H1 (cell line): ENCODE results near the gene ZCCHC17. TPM values are rescaled to one million over a fixed set of nuclear protein-coding genes. Genes with fewer than 3 reads are reported as not detected.

Experiments used
- CTCF ChIA-PET: fragments of 300-600 bp; sonication (Branson Sonifier 250); formaldehyde crosslinking; loops from one replicate; lab custom pipeline; 2021; ENCODE audit not compliant: partially characterized antibody; lab: Charles Lee
- POLR2A ChIA-PET: fragments of 300-600 bp; sonication (Branson Sonifier 250); formaldehyde crosslinking; loops from one replicate; lab custom pipeline; 2021; ENCODE audit warnings: inconsistent platforms; ENCODE audit not compliant: partially characterized antibody; lab: Charles Lee
- DNase-seq, 2 experiments: peaks; one replicate each; pipeline versions ENCODE4 v3.0.0 to v3.0.0-alpha.2; 2010 to 2022; ENCODE audit warnings: low spot score in 2 of 2, low read depth in 1 of 2, mixed read lengths in 1 of 2
- FAIRE-seq: peaks from 2 replicates; lab custom pipeline; 2011; peaks lifted over from hg19 to GRCh38; lab: Jason Lieb, UNC
- H2AFZ ChIP-seq: 2 replicates; pipeline ENCODE4 v1.8.1; 2012; ENCODE audit warnings: low read length, inconsistent platforms
- H2AK5ac ChIP-seq: 2 replicates; pipeline ENCODE4 v1.6.1; 2013; ENCODE audit warnings: low read depth, low read length
- H2BK120ac ChIP-seq: replicated peaks from 2 replicates; pipeline ENCODE3; 2013; ENCODE audit warnings: low read depth, low read length, inconsistent platforms
- H2BK12ac ChIP-seq: 2 replicates; pipeline ENCODE4 v1.6.1; 2013; ENCODE audit warnings: low read depth, low read length
- H2BK15ac ChIP-seq: 2 replicates; pipeline ENCODE4 v1.6.1; 2013; ENCODE audit warnings: low read length
- H2BK20ac ChIP-seq: 2 replicates; pipeline ENCODE4 v1.6.1; 2013; ENCODE audit warnings: low read length
- H2BK5ac ChIP-seq: 2 replicates; pipeline ENCODE4 v1.6.1; 2013; ENCODE audit warnings: low read depth, low read length
- H3K14ac ChIP-seq: 2 replicates; pipeline ENCODE4 v1.6.1; 2013; ENCODE audit warnings: inconsistent platforms; ENCODE audit not compliant: insufficient read length
- H3K18ac ChIP-seq: 2 replicates; pipeline ENCODE4 v1.6.1; 2013; ENCODE audit warnings: low read length; ENCODE audit errors: extremely low read depth
- H3K23ac ChIP-seq: 2 replicates; pipeline ENCODE4 v1.6.1; 2013; ENCODE audit warnings: inconsistent platforms; ENCODE audit not compliant: insufficient read length
- H3K23me2 ChIP-seq: 2 replicates; pipeline ENCODE4 v1.6.1; 2013; ENCODE audit warnings: low read depth, low read length
- H3K27ac ChIP-seq: 2 replicates; pipeline ENCODE4 v1.6.1; 2011; ENCODE audit warnings: low read depth, low read length, inconsistent platforms
- H3K27me3 ChIP-seq, 4 experiments: replicated peaks in 1 of 4; 1 replicate in 1 of 4; 2 replicates in 3 of 4; pipeline versions ENCODE4 v1.6.1 to v1.8.1; 2011 to 2013; ENCODE audit warnings: low read length in 3 of 4, mild to moderate bottlenecking in 3 of 4, inconsistent platforms in 2 of 4, mixed read lengths in 2 of 4, moderate library complexity in 1 of 4; ENCODE audit not compliant: control insufficient read depth in 3 of 4, insufficient read depth in 3 of 4; ENCODE audit errors: extremely low read depth in 1 of 4
- H3K36me3 ChIP-seq, 4 experiments: 2 replicates each; pipeline versions ENCODE4 v1.6.1 to v1.8.1; 2011 to 2013; ENCODE audit warnings: mild to moderate bottlenecking in 4 of 4, low read length in 3 of 4, moderate library complexity in 2 of 4, control low read depth in 1 of 4, inconsistent platforms in 1 of 4; ENCODE audit not compliant: insufficient read depth in 4 of 4, control insufficient read depth in 2 of 4
- H3K4ac ChIP-seq: replicated peaks from 2 replicates; pipeline ENCODE3; 2013; ENCODE audit warnings: low read length, low read depth, mixed read lengths, inconsistent platforms; ENCODE audit not compliant: insufficient read length
- H3K4me1 ChIP-seq, 4 experiments: replicated peaks in 1 of 4; 1 replicate in 1 of 4; 2 replicates in 3 of 4; pipeline versions ENCODE4 v1.6.1 to v1.8.1; 2011 to 2013; ENCODE audit warnings: low read length in 3 of 4, inconsistent platforms in 2 of 4, mixed read lengths in 1 of 4; ENCODE audit not compliant: insufficient read depth in 4 of 4, control insufficient read depth in 3 of 4
- H3K4me2 ChIP-seq, 2 experiments: 2 replicates each; pipeline versions ENCODE4 v1.6.1 to v1.8.1; 2011 to 2013; ENCODE audit warnings: low read depth in 2 of 2, low read length in 2 of 2, control low read depth in 1 of 2, inconsistent platforms in 1 of 2, mild to moderate bottlenecking in 1 of 2; ENCODE audit not compliant: insufficient read depth in 1 of 2
- H3K4me3 ChIP-seq, 4 experiments: fragments of 200-600, 300-600 bp in 1 of 4; sonication (generic), shearing (Covaris generic), sonication (Bioruptor Twin) in 1 of 4; 2 replicates each; pipeline versions ENCODE4 v1.5.1 to v1.8.1; 2011 to 2016; ENCODE audit warnings: low read length in 4 of 4, low read depth in 3 of 4, control low read depth in 2 of 4, inconsistent platforms in 2 of 4, mild to moderate bottlenecking in 2 of 4, mixed read lengths in 1 of 4, moderate library complexity in 1 of 4; ENCODE audit not compliant: insufficient read depth in 2 of 4; ENCODE audit errors: extremely low read depth in 1 of 4
- H3K56ac ChIP-seq: replicated peaks from 2 replicates; pipeline ENCODE3; 2013; ENCODE audit warnings: low read depth, mild to moderate bottlenecking, mixed read lengths, low read length, inconsistent platforms; ENCODE audit not compliant: insufficient read length
- H3K79me1 ChIP-seq: 2 replicates; pipeline ENCODE4 v1.6.1; 2013; ENCODE audit warnings: low read depth, low read length, control low read depth
- H3K79me2 ChIP-seq, 2 experiments: 2 replicates each; pipeline versions ENCODE4 v1.6.1 to v1.8.1; 2012 to 2013; ENCODE audit warnings: low read length in 2 of 2, mild to moderate bottlenecking in 2 of 2, inconsistent platforms in 1 of 2; ENCODE audit not compliant: insufficient read depth in 2 of 2, control insufficient read depth in 1 of 2
- H3K9ac ChIP-seq, 4 experiments: replicated peaks in 1 of 4; 1 replicate in 1 of 4; 2 replicates in 3 of 4; pipeline versions ENCODE4 v1.6.1 to v1.8.1; 2011 to 2013; ENCODE audit warnings: low read depth in 3 of 4, low read length in 3 of 4, control low read depth in 2 of 4, mild to moderate bottlenecking in 2 of 4, moderate library complexity in 2 of 4, inconsistent platforms in 1 of 4; ENCODE audit errors: extremely low read depth in 1 of 4
- H3K9me3 ChIP-seq, 2 experiments: 2 replicates each; pipeline versions ENCODE4 v1.6.1 to v1.8.1; 2012 to 2013; ENCODE audit warnings: mild to moderate bottlenecking in 2 of 2, moderate library complexity in 2 of 2, control low read depth in 1 of 2, inconsistent platforms in 1 of 2, low read depth in 1 of 2, low read length in 1 of 2, mixed read lengths in 1 of 2; ENCODE audit not compliant: insufficient read depth in 2 of 2
- H4K20me1 ChIP-seq, 2 experiments: replicated peaks in 1 of 2; 2 replicates each; pipeline versions ENCODE3 to v1.8.1; 2011 to 2013; ENCODE audit warnings: inconsistent platforms in 2 of 2, low read length in 2 of 2, mild to moderate bottlenecking in 1 of 2; ENCODE audit not compliant: insufficient read depth in 2 of 2, control insufficient read depth in 1 of 2
- H4K5ac ChIP-seq: 2 replicates; pipeline ENCODE4 v1.6.1; 2013; ENCODE audit warnings: low read length, low read depth, mixed read lengths, inconsistent platforms; ENCODE audit not compliant: insufficient read length
- H4K8ac ChIP-seq: 2 replicates; pipeline ENCODE4 v1.8.0; 2013; ENCODE audit warnings: mild to moderate bottlenecking, moderate library complexity, low read length, inconsistent platforms; ENCODE audit not compliant: insufficient read depth; ENCODE audit errors: extremely low read depth
- H4K91ac ChIP-seq: replicated peaks from 2 replicates; pipeline ENCODE3; 2013; ENCODE audit warnings: low read length, mixed read lengths, inconsistent platforms; ENCODE audit not compliant: insufficient read length
- BRCA1 ChIP-seq: IDR thresholded peaks from 2 replicates; pipeline ENCODE4 v1.6.1; 2012; ENCODE audit warnings: low read depth, low read length, improper control_type of control experiment
- MAFK ChIP-seq: IDR thresholded peaks from 2 replicates; pipeline ENCODE4 v1.6.1; 2012; ENCODE audit warnings: low read depth, mild to moderate bottlenecking, improper control_type of control experiment, low read length
- PHF8 ChIP-seq: fragments of 200-600 bp; sonication (generic); conservative IDR thresholded peaks from 2 replicates; pipeline ENCODE4 v1.7.1; 2012; ENCODE audit warnings: low read depth, mild to moderate bottlenecking, inconsistent platforms, low read length, moderate library complexity
- POU5F1 ChIP-seq: IDR thresholded peaks from 2 replicates; pipeline ENCODE4 v1.6.1; 2011; ENCODE audit warnings: low read depth, mild to moderate bottlenecking, low read length, moderate library complexity
- SIN3A ChIP-seq, 2 experiments: IDR thresholded peaks in 1 of 2; conservative IDR thresholded peaks in 1 of 2; 2 replicates each; pipeline ENCODE4 v1.6.1; 2011 to 2012; ENCODE audit warnings: low read length in 2 of 2, improper control_type of control experiment in 1 of 2, low read depth in 1 of 2, mild to moderate bottlenecking in 1 of 2
- SIRT6 ChIP-seq: IDR thresholded peaks from one replicate; pipeline ENCODE4 v1.7.1; 2012; ENCODE audit warnings: low read length, inconsistent platforms
- SP1 ChIP-seq: IDR thresholded peaks from 2 replicates; pipeline ENCODE4 v1.6.1; 2011; ENCODE audit warnings: low read depth, low read length
- SRF ChIP-seq: IDR thresholded peaks from 2 replicates; pipeline ENCODE4 v1.6.1; 2011; ENCODE audit warnings: mild to moderate bottlenecking, low read depth, low read length, moderate library complexity
- TBP ChIP-seq: IDR thresholded peaks from 2 replicates; pipeline ENCODE4 v1.6.1; 2011; ENCODE audit warnings: low read depth, low read length, improper control_type of control experiment
- USF2 ChIP-seq: IDR thresholded peaks from 2 replicates; pipeline ENCODE4 v1.6.1; 2011; ENCODE audit warnings: low read length, improper control_type of control experiment
- WGBS, 2 experiments: shearing (Covaris generic) in 1 of 2; methylation state at CpG; one replicate each; pipeline versions ENCODE4 v1.1.6 to v1.1.7; 2013 to 2015; ENCODE audit warnings: low lambda C conversion rate in 2 of 2, mixed read lengths in 2 of 2, inconsistent platforms in 1 of 2, low coverage in 1 of 2, missing lambda C conversion rate in 1 of 2; ENCODE audit not compliant: insufficient replicate concordance in 2 of 2, insufficient coverage in 1 of 2, insufficient read length in 1 of 2; ENCODE audit errors: extremely low coverage in 1 of 2, missing lambda C conversion rate in 1 of 2; 5-methylcytosine and 5-hydroxymethylcytosine counted together
- polyA plus RNA-seq, 7 experiments: library from polyadenylated mRNA; depleted of rRNA in 3 of 7; stranded (reverse) in 5 of 7; unstranded in 2 of 7; fragments of >200 nt in 5 of 7; fragments of 200-250 nt in 2 of 7; gene quantifications; 1 replicate in 5 of 7; 2 replicates in 1 of 7; 4 replicates in 1 of 7; pipeline versions ENCODE4 v1.2.1 to v1.2.3, GENCODE V29; 2011 to 2013; ENCODE audit warnings: missing spikeins in 2 of 7, mixed read lengths in 2 of 7
- total RNA-seq: library from RNA; stranded (reverse); fragmentation: NEBNext Ultra II Directional; extraction: Animal tissue kit (Norgen Biotek cat#: 25700); gene quantifications from 2 replicates; pipeline ENCODE4 v1.2.1, GENCODE V29; 2021

Gene ZCCHC17
- total and polyA plus RNA-seq, 2 of the 8 experiments (the other 6 are each of a cell fraction or from before 2014, with no cell fraction given): 51.6 to 59.3 TPM

GRCh38 chr1:31412732-31413404, 116.0 kb downstream of the ZCCHC17 start, which contains the start of gene SERINC2:
TSS of gene SERINC2 (plus strand) at chr1:31413213. CDS start at chr1:31413266, 53 bp downstream.
- peak in 1 of 2 experiments; percentile 81 for DNase-seq
- H4K20me1 ChIP-seq: no peaks in the 10 kb centered on the region
- H3K56ac ChIP-seq: peak within 1 kb of the TSS; percentile 60
- H4K91ac ChIP-seq: peak within 1 kb of the TSS; percentile 81
- no peak within 1 kb of the TSS for H2AK5ac ChIP-seq
- H3K23me2 ChIP-seq: peaks cover 11% of the 10 kb centered on the region
- peak within 1 kb of the TSS; percentile 78 to 99 for H3K4me2 ChIP-seq
- H4K8ac ChIP-seq: peak within 1 kb of the TSS; percentile 93
- no peak for FAIRE-seq
- no peak within 1 kb of the TSS for H2BK120ac ChIP-seq
- peak within 1 kb of the TSS; percentile 64 to 89 (median 75) for H3K9ac ChIP-seq
- H2BK5ac ChIP-seq: peak within 1 kb of the TSS; percentile 60; the same call in 1 of the 2 replicates
- H3K18ac ChIP-seq: peak within 1 kb of the TSS; percentile 83
- H2BK12ac ChIP-seq: peak within 1 kb of the TSS; percentile 84; the same call in 1 of the 2 replicates
- ChIA-PET CTCF (interaction anchor here (0.9 to 19.2 kb wide), 7 partner anchors 10 to 214 kb away, joined by 3 to 415 read pairs (median 3); no protein-coding TSS in a partner anchor), POLR2A (interaction anchor here (1.0 to 4.2 kb wide), 8 partner anchors 10 to 149 kb away, joined by 3 to 26 read pairs (median 3); partner anchors contain the start of gene FABP3)
- H2BK15ac ChIP-seq: 0 out of 2 replicates have a peak within 1 kb of the TSS, but pooled peaks have one; percentile 36
- WGBS, 2 experiments: 13% methylated on average over 17 of the region's 63 CpGs; no CpG with 5 or more reads in 1 of the 2 experiments
- H3K79me1 ChIP-seq: 0 out of 2 replicates have a peak, but pooled peaks cover 2% of the 10 kb centered on the region
- no peaks in the 10 kb centered on the region for H3K9me3 ChIP-seq
- peaks cover 10 to 27% (median 13%) of the 10 kb centered on the region in 4 experiments for H3K4me1 ChIP-seq
- peak within 1 kb of the TSS; percentile 93 for H2AFZ ChIP-seq
- H3K36me3 ChIP-seq: no peaks in the 10 kb centered on the region
- peak within 1 kb of the TSS; percentile 3; the same call in 1 of the 2 replicates for H3K27ac ChIP-seq
- H3K79me2 ChIP-seq: peaks cover 0 to 9% of the 10 kb centered on the region in 2 experiments; a peak in 1 of 4 replicates
- peak within 1 kb of the TSS; percentile 38 for H4K5ac ChIP-seq
- H3K4me3 ChIP-seq: peak within 1 kb of the TSS; percentile 73 to 97 (median 86)
- 0 out of 2 replicates have a peak within 1 kb of the TSS, but pooled peaks have one; percentile 61 for H2BK20ac ChIP-seq
- H3K23ac ChIP-seq: no peak within 1 kb of the TSS
- no peak within 1 kb of the TSS for H3K14ac ChIP-seq
- H3K4ac ChIP-seq: peak within 1 kb of the TSS; percentile 44
- peaks cover 0 to 6% (median 2%) of the 10 kb centered on the region in 4 experiments; a peak in 3 of 7 replicates for H3K27me3 ChIP-seq
- no peak for TF ChIP-seq BRCA1
- TF ChIP-seq SIRT6: no peak
- TF ChIP-seq USF2: no peak
- TF ChIP-seq TBP: 0 out of 2 replicates have a peak, but pooled peaks have one; percentile 15
- TF ChIP-seq SRF: no peak
- TF ChIP-seq MAFK: no peak
- TF ChIP-seq POU5F1: no peak
- 0 out of 4 replicates have a peak, but pooled peaks have one; percentile 14 to 26 for TF ChIP-seq SIN3A (conservative IDR thresholded peaks at IDR 0.05 in 1 of 2, IDR thresholded peaks at IDR 0.05 in 1 of 2; ENCODE audit: low read depth in 1 of 2, low read length in 2 of 2)
- no peak for TF ChIP-seq SP1
- peak; percentile 83 for TF ChIP-seq PHF8
